Lung (tissue), 12 donors: Measurements from ENCODE around the gene HHIP. TPM values are rescaled to one million over a fixed set of nuclear protein-coding genes. Genes with fewer than 3 reads are reported as not detected.

Experiments
- ATAC-seq: fragments of 200-7000 bp; cut with Tn5 transposase; one replicate; pipeline ENCODE4 v1.9.1; 2020; ENCODE audit warnings: moderate number of reproducible peaks; ENCODE audit not compliant: insufficient read depth, low FRiP score
- DNase-seq, 3 donors: peaks; one replicate each; pipeline ENCODE4 v3.0.0-alpha.2; 2013 to 2017
- H3K27ac ChIP-seq, 2 donors: one replicate each; pipeline ENCODE4 v1.5.1; 2013; ENCODE audit warnings: mild to moderate bottlenecking in 2 of 2, moderate library complexity in 2 of 2, control low read depth in 1 of 2, inconsistent platforms in 1 of 2, low read depth in 1 of 2, low read length in 1 of 2
- H3K27me3 ChIP-seq, 3 donors: one replicate each; pipeline ENCODE4 v1.5.1; 2013; ENCODE audit warnings: low read length in 2 of 3; ENCODE audit not compliant: control insufficient read depth in 3 of 3, insufficient read depth in 3 of 3
- H3K36me3 ChIP-seq, 4 donors: one replicate each; pipeline ENCODE4 v1.5.1; 2013; ENCODE audit warnings: low read length in 4 of 4, mild to moderate bottlenecking in 1 of 4, moderate library complexity in 1 of 4; ENCODE audit not compliant: control insufficient read depth in 4 of 4, insufficient read depth in 4 of 4
- H3K4me1 ChIP-seq, 5 donors: one replicate each; pipeline ENCODE4 v1.5.1; 2013; ENCODE audit warnings: low read length in 5 of 5, mild to moderate bottlenecking in 2 of 5, moderate library complexity in 1 of 5; ENCODE audit not compliant: control insufficient read depth in 5 of 5, insufficient read depth in 5 of 5
- H3K4me3 ChIP-seq: one replicate; pipeline ENCODE4 v1.5.1; 2013; ENCODE audit warnings: mild to moderate bottlenecking, control low read depth, moderate library complexity
- H3K9ac ChIP-seq, 2 donors: one replicate each; pipeline ENCODE4 v1.5.1; 2013; ENCODE audit warnings: low read length in 2 of 2, control low read depth in 1 of 2; ENCODE audit not compliant: insufficient read depth in 1 of 2
- H3K9me3 ChIP-seq, 4 donors: one replicate each; pipeline ENCODE4 v1.5.1; 2013; ENCODE audit warnings: low read length in 3 of 4, mild to moderate bottlenecking in 1 of 4, moderate library complexity in 1 of 4; ENCODE audit not compliant: control insufficient read depth in 4 of 4, insufficient read depth in 3 of 4
- WGBS, 2 donors: extraction: QIAGEN DNeasy Blood & Tissue Kit; methylation state at CpG; one replicate each; pipeline ENCODE4 v1.1.7; 2013; 5-methylcytosine and 5-hydroxymethylcytosine counted together
- polyA plus RNA-seq, 2 donors: library from polyadenylated mRNA; stranded (reverse); fragments of 200-250 nt; gene quantifications; one replicate each; pipeline ENCODE4 v1.2.1, GENCODE V29; 2013
- total RNA-seq, 2 donors: library from RNA; depleted of rRNA in 1 of 2; stranded (reverse); fragments of >200 nt in 1 of 2; gene quantifications; one replicate each; pipeline ENCODE4 v1.2.1, GENCODE V29; 2014 to 2021
- TF ChIP-seq, protein P1 (sequence below): IDR thresholded peaks from 2 replicates; pipeline ENCODE4 v1.5.1; 2012; ENCODE audit warnings: mild to moderate bottlenecking; ENCODE audit errors: control extremely low read depth, extremely low read depth
- donor health status: control.
- donor health status: control.
- donor health status: Bipolar disorder and iron deficiency.
- donor health status: healthy.
- donor health status: DM: yes; HTN: yes; CAD: no.

HHIP gene
- total and polyA plus RNA-seq, 4 donors: 11.6 to 116 (median 90.2) TPM

DNA sequence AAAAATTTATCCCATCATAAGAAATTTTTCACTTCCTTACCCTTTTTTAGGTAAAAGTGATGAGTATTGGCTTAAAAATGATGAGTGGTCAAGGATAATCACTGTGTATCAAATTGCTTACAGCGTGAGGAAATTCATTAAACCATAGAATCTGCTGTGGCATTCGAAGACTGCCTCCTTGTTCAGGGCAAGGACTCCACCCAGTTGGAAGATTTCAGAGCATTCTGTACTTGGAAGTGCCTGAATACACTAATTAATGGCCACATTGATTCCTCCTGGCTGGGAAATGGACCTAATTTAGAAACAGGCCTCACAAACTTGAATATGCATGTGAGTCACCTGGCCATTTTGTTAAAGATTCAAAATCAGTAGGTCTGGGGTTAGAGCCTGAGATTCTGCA is 83.2 kb downstream of the HHIP start:
- WGBS, 2 donors: 90 to 94% methylated on average over 2 of the region's 2 CpGs
- DNase-seq (no peak), ATAC-seq (no peak)
- H3K36me3 ChIP-seq: no peaks in the 10 kb centered on the region
- H3K4me1 ChIP-seq: no peaks in the 10 kb centered on the region
- H3K4me3 ChIP-seq: no peak overlapping the region
- no peak overlapping the region for H3K9ac ChIP-seq
- H3K27ac ChIP-seq: no peak overlapping the region
- TF ChIP-seq, protein P1, sequence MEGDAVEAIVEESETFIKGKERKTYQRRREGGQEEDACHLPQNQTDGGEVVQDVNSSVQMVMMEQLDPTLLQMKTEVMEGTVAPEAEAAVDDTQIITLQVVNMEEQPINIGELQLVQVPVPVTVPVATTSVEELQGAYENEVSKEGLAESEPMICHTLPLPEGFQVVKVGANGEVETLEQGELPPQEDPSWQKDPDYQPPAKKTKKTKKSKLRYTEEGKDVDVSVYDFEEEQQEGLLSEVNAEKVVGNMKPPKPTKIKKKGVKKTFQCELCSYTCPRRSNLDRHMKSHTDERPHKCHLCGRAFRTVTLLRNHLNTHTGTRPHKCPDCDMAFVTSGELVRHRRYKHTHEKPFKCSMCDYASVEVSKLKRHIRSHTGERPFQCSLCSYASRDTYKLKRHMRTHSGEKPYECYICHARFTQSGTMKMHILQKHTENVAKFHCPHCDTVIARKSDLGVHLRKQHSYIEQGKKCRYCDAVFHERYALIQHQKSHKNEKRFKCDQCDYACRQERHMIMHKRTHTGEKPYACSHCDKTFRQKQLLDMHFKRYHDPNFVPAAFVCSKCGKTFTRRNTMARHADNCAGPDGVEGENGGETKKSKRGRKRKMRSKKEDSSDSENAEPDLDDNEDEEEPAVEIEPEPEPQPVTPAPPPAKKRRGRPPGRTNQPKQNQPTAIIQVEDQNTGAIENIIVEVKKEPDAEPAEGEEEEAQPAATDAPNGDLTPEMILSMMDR: no peak
- H3K27me3 ChIP-seq: no peaks in the 10 kb centered on the region
- no peaks in the 10 kb centered on the region for H3K9me3 ChIP-seq

DNA sequence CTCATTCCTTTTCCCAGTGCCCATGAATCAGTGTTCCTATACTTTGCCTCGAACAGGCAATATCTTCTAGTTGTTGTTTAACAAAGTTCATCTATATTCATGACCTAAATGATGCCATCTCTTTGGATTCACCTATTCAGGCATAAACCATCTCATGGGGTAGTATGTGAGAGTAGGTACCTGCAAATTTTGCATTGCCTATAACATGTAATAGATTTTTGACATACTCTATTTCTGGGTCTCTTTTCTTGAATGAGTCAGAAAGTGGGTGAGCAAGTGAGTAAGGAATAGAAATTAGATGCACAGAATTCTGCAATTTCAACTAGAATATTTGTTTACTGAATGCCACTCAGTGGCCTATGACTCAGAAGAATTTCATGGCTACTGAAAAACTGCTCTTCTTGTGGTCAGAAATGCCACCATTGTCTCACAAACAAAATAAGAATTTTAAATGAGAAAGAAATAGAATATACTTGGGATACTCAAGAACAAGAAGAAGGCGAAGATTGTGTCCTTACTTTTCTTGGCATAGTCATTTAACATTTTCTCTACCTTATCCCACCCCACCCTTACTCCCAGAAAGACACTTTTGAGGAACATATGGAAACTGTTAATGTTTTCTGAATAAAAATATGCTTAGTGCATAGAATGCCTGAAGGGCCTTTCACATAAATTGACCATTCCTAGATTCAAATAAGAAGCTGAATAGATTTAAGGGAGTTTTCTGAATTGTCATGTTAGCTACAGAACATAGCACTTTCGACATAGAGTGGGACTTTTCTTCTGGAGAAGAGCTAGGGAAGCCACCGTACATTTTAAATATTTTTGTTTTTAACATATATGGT is 86.8 kb downstream of the HHIP start:
- TF ChIP-seq, protein P1: no peak
- no peaks in the 10 kb centered on the region for H3K9me3 ChIP-seq
- no peak overlapping the region for H3K4me3 ChIP-seq
- no peaks in the 10 kb centered on the region for H3K4me1 ChIP-seq
- no peak for DNase-seq
- no peaks in the 10 kb centered on the region for H3K27me3 ChIP-seq
- H3K36me3 ChIP-seq: no peaks in the 10 kb centered on the region
- ATAC-seq: no peak
- 66 to 89% methylated on average over 4 of the region's 4 CpGs for WGBS, 2 donors
- no peak overlapping the region for H3K27ac ChIP-seq
- H3K9ac ChIP-seq: no peak overlapping the region

DNA sequence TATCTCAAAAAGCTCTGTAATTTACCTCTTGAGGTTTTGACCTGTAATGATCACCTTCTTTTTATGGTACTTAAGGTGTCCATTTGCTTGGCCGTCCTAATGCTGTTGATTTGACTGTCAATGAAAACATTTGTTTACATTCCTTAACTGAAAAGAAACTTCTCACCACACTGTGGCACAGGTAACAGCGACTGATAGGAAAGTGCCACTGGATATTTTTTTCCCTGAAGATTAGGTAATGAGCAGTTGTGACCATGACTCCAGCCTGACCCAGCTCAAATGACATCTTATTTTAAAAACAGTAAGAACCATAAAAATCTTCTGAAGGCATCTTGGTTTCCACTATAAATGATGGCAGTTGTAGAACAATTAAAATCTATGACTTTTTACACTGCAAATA is 87.6 kb downstream of the HHIP start:
- TF ChIP-seq, protein P1: no peak
- ATAC-seq: no peak

More for the DNA sequence above, 87.6 kb downstream of the HHIP start:
- Histone ChIP-seq H3K27me3 (no peaks in the 10 kb centered on the region), H3K4me3 (no peak overlapping the region), H3K4me1 (no peaks in the 10 kb centered on the region), H3K36me3 (no peaks in the 10 kb centered on the region), H3K9me3 (no peaks in the 10 kb centered on the region), H3K27ac (no peak overlapping the region), H3K9ac (no peak overlapping the region)
- no peak for DNase-seq
- WGBS, 2 donors: 67 to 71% methylated on average over 2 of the region's 2 CpGs
